Caco-2 (cell line): ENCODE data around the gene LRG1. TPM values are rescaled to one million over a fixed set of nuclear protein-coding genes. Genes with fewer than 3 reads are reported as not detected.

ENCODE experiments used
- BruUV-seq: library from RNA; stranded (reverse); fragments of 400-500 nt; replicated peaks from 2 replicates; lab custom pipeline; 2021; lab: Mats Ljungman, UMichigan
- CTCF ChIA-PET: fragments of 300-600 bp; sonication (Branson Sonifier 250); formaldehyde crosslinking; loops from one replicate; lab custom pipeline; 2022; ENCODE audit warnings: antibody characterized with exemption; lab: Charles Lee
- POLR2A ChIA-PET: fragments of 300-600 bp; sonication (Branson Sonifier 250); formaldehyde crosslinking; loops from one replicate; lab custom pipeline; 2022; ENCODE audit warnings: antibody characterized with exemption; lab: Charles Lee
- DNase-seq, 2 experiments: peaks; one replicate each; pipeline versions ENCODE4 v3.0.0 to v3.0.0-alpha.2; 2020 to 2022
- H3K27me3 ChIP-seq: replicated peaks from 2 replicates; pipeline ENCODE4 v1.6.0; 2011; ENCODE audit warnings: low read length; ENCODE audit not compliant: control insufficient read depth, insufficient read depth
- H3K36me3 ChIP-seq: 2 replicates; pipeline ENCODE4 v1.5.1; 2011; ENCODE audit warnings: low read length; ENCODE audit not compliant: control insufficient read depth, insufficient read depth
- H3K4me1 ChIP-seq: fragments of 250-450 bp; sonication (Bioruptor Pico); 2 replicates; pipeline ENCODE4 v1.5.1; 2020; ENCODE audit warnings: mild to moderate bottlenecking
- H3K4me3 ChIP-seq: 2 replicates; pipeline ENCODE4 v1.5.1; 2011; ENCODE audit warnings: low read depth, mild to moderate bottlenecking, control low read depth, low read length
- H3K9me3 ChIP-seq: fragments of 250-450 bp; sonication (Bioruptor Pico); 2 replicates; pipeline ENCODE4 v1.5.1; 2020; ENCODE audit warnings: mild to moderate bottlenecking, moderate library complexity
- H3K27ac Mint-ChIP-seq: one replicate; pipeline ENCODE4 v1.8.0; 2022; ENCODE audit warnings: mixed read lengths; ENCODE audit not compliant: unreplicated experiment
- H3K27me3 Mint-ChIP-seq: one replicate; pipeline ENCODE4 v1.8.0; 2022; ENCODE audit warnings: mixed read lengths; ENCODE audit not compliant: insufficient read depth, unreplicated experiment
- H3K36me3 Mint-ChIP-seq: one replicate; pipeline ENCODE4 v1.8.0; 2022; ENCODE audit warnings: mild to moderate bottlenecking, mixed read lengths; ENCODE audit not compliant: insufficient read depth, unreplicated experiment
- H3K4me1 Mint-ChIP-seq: one replicate; pipeline ENCODE4 v1.8.0; 2022; ENCODE audit warnings: low read depth, mixed read lengths; ENCODE audit not compliant: unreplicated experiment
- H3K4me3 Mint-ChIP-seq: one replicate; pipeline ENCODE4 v1.8.0; 2022; ENCODE audit warnings: mild to moderate bottlenecking, moderate library complexity, mixed read lengths; ENCODE audit not compliant: unreplicated experiment
- H3K9me3 Mint-ChIP-seq: one replicate; pipeline ENCODE4 v1.8.0; 2022; ENCODE audit warnings: mixed read lengths; ENCODE audit not compliant: unreplicated experiment
- CTCF ChIP-seq, 2 experiments: fragments of 200-600 bp in 1 of 2; IDR thresholded peaks; 1 replicate in 1 of 2; 2 replicates in 1 of 2; pipeline versions ENCODE4 v1.5.1 to v1.8.0; 2011 to 2022; ENCODE audit warnings: antibody characterized with exemption in 1 of 2, control low read depth in 1 of 2, inconsistent platforms in 1 of 2, low read depth in 1 of 2, low read length in 1 of 2, mild to moderate bottlenecking in 1 of 2, moderate library complexity in 1 of 2; ENCODE audit not compliant: insufficient read depth in 1 of 2, severe bottlenecking in 1 of 2, unreplicated experiment in 1 of 2
- intact Hi-C: fragments of 100-400 bp; cut with micrococcal nuclease; formaldehyde crosslinking; loops from one replicate; pipeline ENCODE4 v1.10.0; 2022; ENCODE audit not compliant: unreplicated experiment
- total RNA-seq: library from RNA; stranded (reverse); gene quantifications from 2 replicates; pipeline ENCODE4 v1.2.3, GENCODE V29; 2022

The LRG1 gene
- total RNA-seq, 1 experiment from 2014 or later, result 0.61 TPM

- no peak for DNase-seq
- Mint-ChIP-seq H3K27me3 (no peaks in the 10 kb centered on the region), H3K36me3 (peaks cover 24% of the 10 kb centered on the region), H3K9me3 (no peaks in the 10 kb centered on the region), H3K4me1 (no peaks in the 10 kb centered on the region), H3K4me3 (no peak overlapping the region), H3K27ac (no peak overlapping the region)
- CTCF ChIA-PET, result no interaction called here
- H3K4me1 ChIP-seq, result no peaks in the 10 kb centered on the region
- H3K36me3 ChIP-seq, result no peaks in the 10 kb centered on the region
- POLR2A ChIA-PET, result no interaction called here
- intact Hi-C loops, result no loop called here
- H3K4me3 ChIP-seq, result no peak overlapping the region
- no peak for TF ChIP-seq CTCF (IDR thresholded peaks at IDR 0.05; ENCODE audit: insufficient read depth in 1 of 2, low read depth in 1 of 2, low read length in 1 of 2, severe bottlenecking in 1 of 2, unreplicated experiment in 1 of 2)
- H3K27me3 ChIP-seq, result no peaks in the 10 kb centered on the region
- no peaks in the 10 kb centered on the region for H3K9me3 ChIP-seq
- no TSS peak for BruUV-seq
Observed at GRCh38 chr19:4511300-4512054, 28.4 kb downstream of the LRG1 start.

GRCh38 chr19:4510435-4511255 lies 29.2 kb downstream of the LRG1 start:
- BruUV-seq, result no TSS peak
- Histone ChIP-seq H3K36me3 (no peaks in the 10 kb centered on the region), H3K9me3 (no peaks in the 10 kb centered on the region), H3K4me3 (no peak overlapping the region), H3K4me1 (no peaks in the 10 kb centered on the region), H3K27me3 (no peaks in the 10 kb centered on the region)
- no peak for TF ChIP-seq CTCF (IDR thresholded peaks at IDR 0.05; ENCODE audit: insufficient read depth in 1 of 2, low read depth in 1 of 2, low read length in 1 of 2, severe bottlenecking in 1 of 2, unreplicated experiment in 1 of 2)
- no peaks in the 10 kb centered on the region for H3K4me1 Mint-ChIP-seq
- H3K27me3 Mint-ChIP-seq, result no peaks in the 10 kb centered on the region
- POLR2A ChIA-PET, result no interaction called here
- DNase-seq, result no peak
- peaks cover 27% of the 10 kb centered on the region for H3K36me3 Mint-ChIP-seq
- no peak overlapping the region for H3K4me3 Mint-ChIP-seq
- CTCF ChIA-PET, result no interaction called here
- H3K9me3 Mint-ChIP-seq, result no peaks in the 10 kb centered on the region
- H3K27ac Mint-ChIP-seq, result no peak overlapping the region
- intact Hi-C loops, result no loop called here

GRCh38 chr19:4508698-4509097 lies 31.1 kb downstream of the LRG1 start:
- no peak for TF ChIP-seq CTCF (IDR thresholded peaks at IDR 0.05; ENCODE audit: insufficient read depth in 1 of 2, low read depth in 1 of 2, low read length in 1 of 2, severe bottlenecking in 1 of 2, unreplicated experiment in 1 of 2)
- H3K27ac Mint-ChIP-seq, result peak overlapping the region; percentile 32
- intact Hi-C loops, result no loop called here
- Histone ChIP-seq H3K27me3 (no peaks in the 10 kb centered on the region), H3K4me1 (no peaks in the 10 kb centered on the region), H3K9me3 (no peaks in the 10 kb centered on the region), H3K4me3 (no peak overlapping the region), H3K36me3 (no peaks in the 10 kb centered on the region)
- H3K4me1 Mint-ChIP-seq, result no peaks in the 10 kb centered on the region
- H3K27me3 Mint-ChIP-seq, result no peaks in the 10 kb centered on the region
- peaks cover 41% of the 10 kb centered on the region for H3K36me3 Mint-ChIP-seq
- DNase-seq, result no peak
- CTCF ChIA-PET, result interaction anchor here (1.2 kb wide), 1 partner anchor 125 kb away, joined by 3 read pairs; no protein-coding TSS in a partner anchor
- no peak overlapping the region for H3K4me3 Mint-ChIP-seq
- no peaks in the 10 kb centered on the region for H3K9me3 Mint-ChIP-seq
- POLR2A ChIA-PET, result no interaction called here
- BruUV-seq, result no TSS peak
